ENCODE results near the gene FAM135A. TPM values are rescaled to one million over a fixed set of nuclear protein-coding genes. Genes with fewer than 3 reads are reported as not detected.
A peak's percentile ranks its signal among the peaks of the same experiment; 100 is the strongest.

Gene FAM135A
- total and polyA plus RNA-seq, 2 of the 8 experiments (the other 6 are each of a cell fraction or from before 2014, with no cell fraction given), result 17.4 to 35.7 TPM

GRCh38 chr6:70396796-70397729 is 16.2 kb upstream of the FAM135A start:
- DNase-seq (ENCODE audit: low read depth in 1 of 2, low spot score in 2 of 2) (no peak), FAIRE-seq (no peak)
- Histone ChIP-seq H4K91ac (replicated peaks; ENCODE audit: insufficient read length, low read length) (no peak overlapping the region), H3K4ac (replicated peaks; ENCODE audit: insufficient read length, low read depth, low read length) (no peak overlapping the region), H2BK120ac (replicated peaks; ENCODE audit: low read depth, low read length) (no peak overlapping the region), H4K20me1 (replicated peaks in 1 of 2; ENCODE audit: control insufficient read depth in 1 of 2, insufficient read depth in 2 of 2, low read length in 2 of 2) (no peaks in the 10 kb centered on the region), H3K9ac (replicated peaks in 1 of 4; ENCODE audit: extremely low read depth in 1 of 4, low read depth in 3 of 4, low read length in 3 of 4) (no peak overlapping the region), H2BK15ac (ENCODE audit: low read length) (no peak overlapping the region), H3K18ac (ENCODE audit: extremely low read depth, low read length) (no peak overlapping the region), H3K36me3 (ENCODE audit: control insufficient read depth in 2 of 4, insufficient read depth in 4 of 4, low read length in 3 of 4) (no peaks in the 10 kb centered on the region), H2BK5ac (ENCODE audit: low read depth, low read length) (no peak overlapping the region), H3K4me3 (ENCODE audit: extremely low read depth in 1 of 4, insufficient read depth in 2 of 4, low read depth in 3 of 4, low read length in 4 of 4) (no peak overlapping the region), H3K56ac (replicated peaks; ENCODE audit: insufficient read length, low read depth, low read length) (no peak overlapping the region), H2AK5ac (ENCODE audit: low read depth, low read length) (no peak overlapping the region), H3K23ac (ENCODE audit: insufficient read length) (no peak overlapping the region), H3K23me2 (ENCODE audit: low read depth, low read length) (no peaks in the 10 kb centered on the region), H2AFZ (ENCODE audit: low read length) (peak overlapping the region; percentile 97), H3K9me3 (ENCODE audit: insufficient read depth in 2 of 2, low read depth in 1 of 2, low read length in 1 of 2) (no peaks in the 10 kb centered on the region), H4K8ac (ENCODE audit: extremely low read depth, insufficient read depth, low read length) (no peak overlapping the region), H4K5ac (ENCODE audit: insufficient read length, low read depth, low read length) (no peak overlapping the region), H3K27me3 (replicated peaks in 1 of 4; ENCODE audit: control insufficient read depth in 3 of 4, extremely low read depth in 1 of 4, insufficient read depth in 3 of 4, low read length in 3 of 4) (no peaks in the 10 kb centered on the region), H3K79me1 (ENCODE audit: low read depth, low read length) (no peaks in the 10 kb centered on the region), H3K79me2 (ENCODE audit: control insufficient read depth in 1 of 2, insufficient read depth in 2 of 2, low read length in 2 of 2) (no peaks in the 10 kb centered on the region), H3K14ac (ENCODE audit: insufficient read length) (no peak overlapping the region), H3K4me1 (replicated peaks in 1 of 4; ENCODE audit: control insufficient read depth in 3 of 4, insufficient read depth in 4 of 4, low read length in 3 of 4) (peaks cover 0 to 3% (median 0%) of the 10 kb centered on the region in 4 experiments; a peak in 2 of 7 replicates), H2BK20ac (ENCODE audit: low read length) (no peak overlapping the region), H2BK12ac (ENCODE audit: low read depth, low read length) (0 out of 2 replicates have a peak overlapping the region, but pooled peaks have one; percentile 19), H3K27ac (ENCODE audit: low read depth, low read length) (no peak overlapping the region), H3K4me2 (ENCODE audit: insufficient read depth in 1 of 2, low read depth in 2 of 2, low read length in 2 of 2) (peak overlapping the region in 1 of 2 experiments; percentile 12; a peak in 1 of 4 replicates)
- TF ChIP-seq RFX5 (IDR thresholded peaks at IDR 0.05; ENCODE audit: borderline replicate concordance, low read depth, low read length) (no peak), KDM4A (IDR thresholded peaks at IDR 0.05; ENCODE audit: low read depth, low read length, severe bottlenecking) (no peak), CEBPB (IDR thresholded peaks at IDR 0.05; ENCODE audit: low read depth, low read length) (no peak)
- CTCF ChIA-PET (ENCODE audit: partially characterized antibody), result no interaction called here
- POLR2A ChIA-PET (ENCODE audit: partially characterized antibody), result no interaction called here
- WGBS, 2 experiments (ENCODE audit: extremely low coverage in 1 of 2, insufficient coverage in 1 of 2, insufficient read length in 1 of 2, insufficient replicate concordance in 2 of 2, low coverage in 1 of 2, low lambda C conversion rate in 2 of 2, missing lambda C conversion rate in 1 of 2), result 80% methylated on average over 10 of the region's 10 CpGs; no CpG with 5 or more reads in 1 of the 2 experiments

Measured in H1 (cell line).